HG03575 (cell line): ENCODE measurements around the gene LFNG.

Experiments used
- ATAC-seq: cut with Tn5 transposase; IDR thresholded peaks from one replicate; pipeline ENCODE4 v1.9.1; 2021; ENCODE audit not compliant: unreplicated experiment, insufficient number of reproducible peaks, low FRiP score; ENCODE audit errors: extremely low read depth

LFNG gene

GRCh38 chr7:2539031-2539911 is 19.7 kb downstream of the LFNG start:
- no peak for ATAC-seq

- ATAC-seq: no peak
Observed at GRCh38 chr7:2540133-2540532, 20.6 kb downstream of the LFNG start.

GRCh38 chr7:2540641-2541051 is 21.1 kb downstream of the LFNG start:
- no peak for ATAC-seq

- ATAC-seq: no peak
Observed at GRCh38 chr7:2541291-2542010, 21.9 kb downstream of the LFNG start.

- no peak for ATAC-seq
Observed at GRCh38 chr7:2542011-2542915, 22.7 kb downstream of the LFNG start.

GRCh38 chr7:2542916-2543871 is 23.6 kb downstream of the LFNG start:
- no peak for ATAC-seq

- ATAC-seq: no peak
Observed at GRCh38 chr7:2544541-2545188, 25.1 kb downstream of the LFNG start.

- no peak for ATAC-seq
Observed at GRCh38 chr7:2545746-2546425, 26.3 kb downstream of the LFNG start.

GRCh38 chr7:2546776-2547586 is 27.4 kb downstream of the LFNG start:
- no peak for ATAC-seq

- ATAC-seq: no peak
Observed at GRCh38 chr7:2551418-2551817, 31.8 kb downstream of the LFNG start.

- ATAC-seq: no peak
Observed at GRCh38 chr7:2553108-2553507, 33.5 kb downstream of the LFNG start.

GRCh38 chr7:2553831-2554581 is 34.4 kb downstream of the LFNG start:
- ATAC-seq: no peak

- ATAC-seq: no peak
Observed at GRCh38 chr7:2554661-2555111, 35.1 kb downstream of the LFNG start.

- peak; percentile 33 for ATAC-seq
Observed at GRCh38 chr7:2555121-2556052, 35.8 kb downstream of the LFNG start, which contains the start of gene BRAT1. Gene BRAT1, minus strand, starts transcription at chr7:2555524. Its CDS starts 1,093 bp downstream, at chr7:2554431.
